HG03025 (cell line): ENCODE measurements around the gene PDZD4.

Source experiments
- ATAC-seq: cut with Tn5 transposase; IDR thresholded peaks from one replicate; pipeline ENCODE4 v1.9.1; 2021; ENCODE audit warnings: mild to moderate bottlenecking, moderate library complexity; ENCODE audit not compliant: unreplicated experiment, low FRiP score

Gene PDZD4

GRCh38 chrX:153867671-153868070, 37.3 kb upstream of the PDZD4 start:
- ATAC-seq = no peak

- no peak for ATAC-seq
Measured at GRCh38 chrX:153867139-153867538, 36.8 kb upstream of the PDZD4 start.

- no peak for ATAC-seq
Measured at GRCh38 chrX:153866302-153867019, 36.1 kb upstream of the PDZD4 start.

- ATAC-seq = no peak
Measured at GRCh38 chrX:153865685-153866084, 35.3 kb upstream of the PDZD4 start.

- ATAC-seq = no peak
Measured at GRCh38 chrX:153865321-153865580, 34.9 kb upstream of the PDZD4 start.

GRCh38 chrX:153864561-153865320, 34.4 kb upstream of the PDZD4 start:
- no peak for ATAC-seq

GRCh38 chrX:153864101-153864500, 33.8 kb upstream of the PDZD4 start:
- ATAC-seq = no peak

GRCh38 chrX:153863251-153863991, 33.1 kb upstream of the PDZD4 start:
- ATAC-seq = no peak

GRCh38 chrX:153862369-153863250, 32.3 kb upstream of the PDZD4 start:
- ATAC-seq = no peak

GRCh38 chrX:153861733-153862310, 31.5 kb upstream of the PDZD4 start:
- ATAC-seq = no peak

- no peak for ATAC-seq
Measured at GRCh38 chrX:153861151-153861550, 30.8 kb upstream of the PDZD4 start.

- no peak for ATAC-seq
Measured at GRCh38 chrX:153857348-153857903, 27.1 kb upstream of the PDZD4 start.

GRCh38 chrX:153854702-153855101, 24.4 kb upstream of the PDZD4 start:
- ATAC-seq = no peak

- ATAC-seq = no peak
Measured at GRCh38 chrX:153853902-153854267, 23.5 kb upstream of the PDZD4 start.

- no peak for ATAC-seq
Measured at GRCh38 chrX:153853180-153853901, 23.0 kb upstream of the PDZD4 start.

- ATAC-seq = no peak
Measured at GRCh38 chrX:153851981-153852380, 21.6 kb upstream of the PDZD4 start.

- no peak for ATAC-seq
Measured at GRCh38 chrX:153848325-153848724, 18.0 kb upstream of the PDZD4 start.

- no peak for ATAC-seq
Measured at GRCh38 chrX:153845842-153846241, 15.5 kb upstream of the PDZD4 start.

GRCh38 chrX:153845195-153845594, 14.9 kb upstream of the PDZD4 start:
- ATAC-seq = no peak
